GM23338 (cell line): ENCODE data around the gene KCTD4. TPM values are rescaled to one million over a fixed set of nuclear protein-coding genes. Genes with fewer than 3 reads are reported as not detected.

Source experiments
- ATAC-seq: fragments of 200-7000 bp; cut with Tn5 transposase; 3 replicates; pipeline ENCODE4 v1.9.1; 2020
- DNase-seq: peaks from one replicate; pipeline ENCODE4 v3.0.0-alpha.2; 2015; ENCODE audit warnings: low spot score
- H2AFZ ChIP-seq: fragments of 200-600 bp; sonication (generic); 2 replicates; pipeline ENCODE4 v1.8.0; 2016; ENCODE audit warnings: antibody characterized with exemption, mild to moderate bottlenecking, moderate library complexity
- H3F3A ChIP-seq: fragments of 200-600 bp; sonication (generic); replicated peaks from 2 replicates; pipeline ENCODE4 v1.8.0; 2017; ENCODE audit warnings: antibody characterized with exemption, mixed run types, low read depth
- H3K27ac ChIP-seq: fragments of 200-600 bp; sonication (generic); 2 replicates; pipeline ENCODE4 v1.6.1; 2016; ENCODE audit warnings: low read depth
- H3K27me3 ChIP-seq: fragments of 200-600 bp; sonication (generic); 2 replicates; pipeline ENCODE4 v1.8.0; 2016; ENCODE audit warnings: mild to moderate bottlenecking, mixed run types, moderate library complexity; ENCODE audit not compliant: insufficient read depth
- H3K36me3 ChIP-seq: fragments of 200-600 bp; sonication (generic); 2 replicates; pipeline ENCODE4 v1.8.0; 2016; ENCODE audit warnings: mild to moderate bottlenecking; ENCODE audit not compliant: insufficient read depth
- H3K4me1 ChIP-seq: fragments of 200-600 bp; sonication (generic); 2 replicates; pipeline ENCODE4 v1.8.0; 2016; ENCODE audit warnings: mild to moderate bottlenecking, moderate library complexity; ENCODE audit not compliant: insufficient read depth
- H3K4me2 ChIP-seq: fragments of 200-600 bp; sonication (generic); 2 replicates; pipeline ENCODE4 v1.7.1; 2017; ENCODE audit warnings: mixed run types
- H3K4me3 ChIP-seq: fragments of 200-600 bp; sonication (generic); 2 replicates; pipeline ENCODE4 v1.6.1; 2016; ENCODE audit warnings: mixed run types
- H3K79me2 ChIP-seq: fragments of 200-600 bp; sonication (generic); replicated peaks from 2 replicates; pipeline ENCODE4 v1.8.0; 2017; ENCODE audit warnings: mild to moderate bottlenecking; ENCODE audit not compliant: insufficient read depth
- H3K9me2 ChIP-seq: fragments of 200-600 bp; sonication (generic); 2 replicates; pipeline ENCODE4 v1.8.0; 2017; ENCODE audit not compliant: insufficient read depth
- H4K20me1 ChIP-seq: fragments of 200-600 bp; sonication (generic); replicated peaks from 2 replicates; pipeline ENCODE4 v1.8.0; 2017; ENCODE audit warnings: mild to moderate bottlenecking; ENCODE audit not compliant: insufficient read depth
- H3K27ac Mint-ChIP-seq: 2 replicates; pipeline ENCODE4 v1.8.0; 2020; ENCODE audit warnings: inconsistent platforms, mild to moderate bottlenecking, moderate library complexity, mixed read lengths
- H3K27me3 Mint-ChIP-seq: 3 replicates; pipeline ENCODE4 v1.8.0; 2022; ENCODE audit warnings: low read depth, mild to moderate bottlenecking, moderate library complexity, mixed read lengths, inconsistent platforms; ENCODE audit not compliant: insufficient read depth, poor library complexity
- H3K36me3 Mint-ChIP-seq: 3 replicates; pipeline ENCODE4 v1.8.0; 2021; ENCODE audit warnings: low read depth, mild to moderate bottlenecking, inconsistent platforms, moderate library complexity, mixed read lengths
- H3K4me1 Mint-ChIP-seq: 3 replicates; pipeline ENCODE4 v1.8.0; 2020; ENCODE audit warnings: mild to moderate bottlenecking, inconsistent platforms, mixed read lengths
- H3K4me3 Mint-ChIP-seq: 3 replicates; pipeline ENCODE4 v1.8.0; 2021; ENCODE audit warnings: moderate library complexity, mild to moderate bottlenecking, inconsistent platforms, mixed read lengths
- H3K9me3 Mint-ChIP-seq: 3 replicates; pipeline ENCODE4 v1.8.0; 2020; ENCODE audit warnings: moderate library complexity, mild to moderate bottlenecking, inconsistent platforms, mixed read lengths
- CTCF ChIP-seq, 2 experiments: fragments of 200-600 bp in 1 of 2; sonication (generic) in 1 of 2; conservative IDR thresholded peaks; 2 replicates each; pipeline versions ENCODE4 v1.5.1 to v1.6.1; 2016 to 2017; ENCODE audit warnings: antibody characterized with exemption in 2 of 2, low read depth in 2 of 2, mild to moderate bottlenecking in 2 of 2, moderate library complexity in 1 of 2
- ETS1 ChIP-seq: IDR thresholded peaks from 2 replicates; pipeline ENCODE4 v1.6.1; 2016; ENCODE audit warnings: antibody characterized with exemption
- EZH2 ChIP-seq: fragments of 200-600 bp; sonication (generic); IDR thresholded peaks from one replicate; pipeline ENCODE4 v1.8.0; 2017; ENCODE audit warnings: antibody characterized with exemption, mild to moderate bottlenecking, low read depth; ENCODE audit not compliant: unreplicated experiment
- EZH2phosphoT487 ChIP-seq: fragments of 200-600 bp; sonication (generic); IDR thresholded peaks from one replicate; pipeline ENCODE4 v1.8.1; 2018; ENCODE audit warnings: antibody characterized with exemption; ENCODE audit not compliant: unreplicated experiment
- POLR2AphosphoS5 ChIP-seq: IDR thresholded peaks from 2 replicates; pipeline ENCODE4 v1.6.1; 2016; ENCODE audit warnings: antibody characterized with exemption, low read depth
- REST ChIP-seq: IDR thresholded peaks from one replicate; pipeline ENCODE4 v1.6.1; 2018; ENCODE audit warnings: antibody characterized with exemption; ENCODE audit not compliant: unreplicated experiment
- STAT1 ChIP-seq: IDR thresholded peaks from one replicate; pipeline ENCODE4 v1.6.1; 2016; ENCODE audit warnings: antibody characterized with exemption; ENCODE audit not compliant: unreplicated experiment
- ZNF114 ChIP-seq: fragments of 250-450 bp; sonication (Bioruptor Pico); IDR thresholded peaks from 2 replicates; pipeline ENCODE4 v1.5.0; 2020; ENCODE audit warnings: mild to moderate bottlenecking, moderate library complexity
- ZNF331 ChIP-seq: fragments of 250-450 bp; sonication (Bioruptor Pico); IDR thresholded peaks from 2 replicates; pipeline ENCODE4 v1.5.0; 2020; ENCODE audit warnings: low read depth, mild to moderate bottlenecking, moderate library complexity
- ZNF462 ChIP-seq: fragments of 250-450 bp; sonication (Bioruptor Pico); IDR thresholded peaks from 2 replicates; pipeline ENCODE4 v1.5.0; 2020; ENCODE audit warnings: mild to moderate bottlenecking, moderate library complexity
- polyA plus RNA-seq: library from polyadenylated mRNA; unstranded; fragments of >200 nt; fragmentation: Nextera tagmentation; extraction: Ambion mirVana; gene quantifications from 2 replicates; pipeline ENCODE4 v1.2.1, GENCODE V29; 2016
- total RNA-seq: library from RNA; depleted of rRNA; stranded (reverse); fragments of >200 nt; shearing (Covaris generic); gene quantifications from 2 replicates; pipeline ENCODE4 v1.2.3, GENCODE V29; 2014

The KCTD4 gene
- total and polyA plus RNA-seq, 2 experiments from 2014 or later, result 0.24 TPM; not detected in 1

- TF ChIP-seq ZNF462 (CRISPR knock-in tag), result no peak
- no peak for TF ChIP-seq ZNF114 (CRISPR knock-in tag)
- no peak for TF ChIP-seq ZNF331
Measured at GRCh38 chr13:45225370-45225769, 24.5 kb upstream of the KCTD4 start (continued).

DNA sequence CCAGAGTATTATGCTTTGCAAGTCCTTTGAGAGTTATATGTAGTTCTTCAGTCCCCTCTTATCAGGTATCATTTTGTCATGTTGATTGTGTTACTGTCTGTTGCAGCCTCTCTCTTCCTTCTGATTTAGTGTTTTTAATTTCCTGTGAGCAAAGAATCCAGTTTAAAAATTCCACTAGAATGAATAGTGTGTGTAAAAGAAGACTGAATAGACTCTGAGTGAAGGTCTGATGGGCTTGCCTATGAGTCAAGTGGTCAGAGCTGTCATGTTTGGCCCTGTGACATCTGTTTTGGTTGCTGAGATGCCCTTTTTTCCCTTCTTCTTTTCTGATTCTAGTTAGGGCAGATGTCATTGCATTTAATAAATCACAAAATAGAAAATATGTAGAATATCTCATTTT lies 23.3 kb upstream of the KCTD4 start:
- no peaks in the 10 kb centered on the region for H3K27me3 ChIP-seq
- no peak for DNase-seq
- TF ChIP-seq STAT1 (no peak), ETS1 (no peak), ZNF331 (no peak), EZH2 (no peak), POLR2AphosphoS5 (no peak), REST (no peak), EZH2phosphoT487 (no peak), CTCF (conservative IDR thresholded peaks at IDR 0.05; ENCODE audit: low read depth in 2 of 2) (no peak), ZNF114 (CRISPR knock-in tag) (no peak)

More for the DNA sequence above, 23.3 kb upstream of the KCTD4 start:
- Mint-ChIP-seq H3K4me3 (no peak overlapping the region), H3K9me3 (no peaks in the 10 kb centered on the region; the same call in 2 of the 3 replicates), H3K36me3 (no peaks in the 10 kb centered on the region), H3K27me3 (peaks cover 2% of the 10 kb centered on the region), H3K4me1 (peaks cover 27% of the 10 kb centered on the region), H3K27ac (no peak overlapping the region)
- Histone ChIP-seq H3F3A (no peaks in the 10 kb centered on the region), H3K4me2 (no peak overlapping the region), H3K27ac (no peak overlapping the region), H4K20me1 (no peaks in the 10 kb centered on the region; the same call in 1 of the 2 replicates), H3K4me3 (no peak overlapping the region), H3K9me2 (no peaks in the 10 kb centered on the region), H3K79me2 (no peaks in the 10 kb centered on the region; the same call in 1 of the 2 replicates), H3K36me3 (no peaks in the 10 kb centered on the region), H3K4me1 (peaks cover 20% of the 10 kb centered on the region), H2AFZ (no peak overlapping the region)
- no peak for ATAC-seq
